HG03039 (cell line): Measurements from ENCODE around the gene ST8SIA5.

ENCODE experiments used
- ATAC-seq: cut with Tn5 transposase; IDR thresholded peaks from one replicate; pipeline ENCODE4 v1.9.1; 2021; ENCODE audit warnings: mild to moderate bottlenecking, moderate library complexity; ENCODE audit not compliant: unreplicated experiment

ST8SIA5 gene

GRCh38 chr18:46715062-46715461, 41.8 kb downstream of the ST8SIA5 start:
- no peak for ATAC-seq

- ATAC-seq: no peak
These were observed 44.4 kb downstream of the ST8SIA5 start for GRCh38 chr18:46712406-46712805.

- ATAC-seq: no peak
These were observed 45.4 kb downstream of the ST8SIA5 start for GRCh38 chr18:46711444-46711863.

GRCh38 chr18:46706968-46707367, 49.9 kb downstream of the ST8SIA5 start:
- ATAC-seq: no peak

GRCh38 chr18:46705521-46705920, 51.3 kb downstream of the ST8SIA5 start:
- no peak for ATAC-seq

- no peak for ATAC-seq
These were observed 52.0 kb downstream of the ST8SIA5 start for GRCh38 chr18:46704816-46705215.

GRCh38 chr18:46704189-46704588, 52.7 kb downstream of the ST8SIA5 start:
- no peak for ATAC-seq

- no peak for ATAC-seq
These were observed 54.4 kb downstream of the ST8SIA5 start for GRCh38 chr18:46702471-46702870.

- ATAC-seq: no peak
These were observed 56.6 kb downstream of the ST8SIA5 start for GRCh38 chr18:46700066-46700824.

- no peak for ATAC-seq
These were observed 60.2 kb downstream of the ST8SIA5 start for GRCh38 chr18:46696702-46697101.

- ATAC-seq: no peak
These were observed 60.6 kb downstream of the ST8SIA5 start for GRCh38 chr18:46696268-46696667.

GRCh38 chr18:46693996-46694395, 62.9 kb downstream of the ST8SIA5 start:
- no peak for ATAC-seq

- no peak for ATAC-seq
These were observed 67.9 kb downstream of the ST8SIA5 start for GRCh38 chr18:46688853-46689525.

GRCh38 chr18:46686186-46686585, 70.7 kb downstream of the ST8SIA5 start:
- no peak for ATAC-seq

- no peak for ATAC-seq
These were observed 73.6 kb downstream of the ST8SIA5 start for GRCh38 chr18:46683252-46683651.

- no peak for ATAC-seq
These were observed 75.8 kb downstream of the ST8SIA5 start for GRCh38 chr18:46680784-46681695.

- no peak for ATAC-seq
These were observed 76.8 kb downstream of the ST8SIA5 start for GRCh38 chr18:46679846-46680598.

GRCh38 chr18:46678785-46679399, 78.0 kb downstream of the ST8SIA5 start:
- ATAC-seq: no peak

GRCh38 chr18:46678041-46678440, 78.8 kb downstream of the ST8SIA5 start:
- ATAC-seq: no peak

- no peak for ATAC-seq
These were observed 79.2 kb downstream of the ST8SIA5 start for GRCh38 chr18:46677611-46678010.
